NB4 (cell line): ENCODE data around the gene HNF1A.

ENCODE experiments used
- DNase-seq: peaks from one replicate; pipeline ENCODE4 v3.0.0; 2010; ENCODE audit warnings: low read depth
- H3K4me3 ChIP-seq: one replicate; pipeline ENCODE4 v1.5.1; 2011; ENCODE audit warnings: mild to moderate bottlenecking, low read depth, low read length, moderate library complexity
- MYC ChIP-seq: IDR thresholded peaks from 2 replicates; pipeline ENCODE4 v1.6.1; 2011; ENCODE audit warnings: low read depth, low read length
- POLR2A ChIP-seq: IDR thresholded peaks from 2 replicates; pipeline ENCODE4 v1.6.1; 2011; ENCODE audit warnings: mild to moderate bottlenecking; ENCODE audit not compliant: insufficient read length; ENCODE audit errors: extremely low read depth
- TF ChIP-seq, protein P1 (sequence below): IDR thresholded peaks from 2 replicates; pipeline ENCODE4 v1.6.1; 2011; ENCODE audit warnings: low read depth, low read length
- TF ChIP-seq, protein P2 (sequence below): IDR thresholded peaks from one replicate; pipeline ENCODE4 v1.5.1; 2012; ENCODE audit warnings: low read depth, low read length

The HNF1A gene

DNA sequence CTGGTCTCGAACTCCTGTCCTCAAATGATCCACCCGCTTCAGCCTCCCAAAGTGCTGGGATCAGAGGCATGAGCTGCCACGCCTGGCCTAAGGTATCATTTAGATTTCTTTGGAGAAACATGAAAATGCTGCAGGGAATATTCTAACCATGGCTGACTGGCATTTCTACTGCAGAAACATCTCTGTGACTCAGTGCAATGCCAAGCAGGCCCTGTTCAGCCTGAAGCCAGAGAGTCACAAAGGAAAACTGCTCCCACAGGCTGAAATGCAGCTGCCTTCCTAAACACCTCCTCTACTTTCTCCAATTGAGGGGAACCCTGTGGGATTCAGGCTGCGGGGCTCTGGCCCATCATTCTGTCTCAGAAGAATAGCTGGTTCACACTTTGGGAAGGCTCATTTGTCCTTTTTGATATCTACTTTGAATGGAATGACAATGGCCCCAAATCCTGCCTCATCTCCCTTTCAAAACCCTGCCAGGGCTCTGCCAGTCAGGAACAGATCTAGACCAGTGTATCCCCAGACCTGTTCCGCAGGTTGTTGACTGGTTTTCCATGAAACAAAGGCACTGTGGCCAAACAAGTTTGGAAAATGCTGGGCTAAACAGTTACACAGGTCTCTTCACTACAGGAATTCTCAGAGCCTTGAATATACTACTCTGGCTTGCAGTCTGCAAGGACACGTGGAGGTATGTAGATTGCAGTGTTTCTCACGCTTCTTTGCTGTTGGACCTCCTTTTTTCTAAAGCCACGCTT is 30.2 kb downstream of the HNF1A start:
- no peak overlapping the region for H3K4me3 ChIP-seq
- TF ChIP-seq, protein P1, sequence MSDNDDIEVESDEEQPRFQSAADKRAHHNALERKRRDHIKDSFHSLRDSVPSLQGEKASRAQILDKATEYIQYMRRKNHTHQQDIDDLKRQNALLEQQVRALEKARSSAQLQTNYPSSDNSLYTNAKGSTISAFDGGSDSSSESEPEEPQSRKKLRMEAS = no peak
- TF ChIP-seq MYC = no peak
- no peak for TF ChIP-seq POLR2A
- no peak for DNase-seq

DNA sequence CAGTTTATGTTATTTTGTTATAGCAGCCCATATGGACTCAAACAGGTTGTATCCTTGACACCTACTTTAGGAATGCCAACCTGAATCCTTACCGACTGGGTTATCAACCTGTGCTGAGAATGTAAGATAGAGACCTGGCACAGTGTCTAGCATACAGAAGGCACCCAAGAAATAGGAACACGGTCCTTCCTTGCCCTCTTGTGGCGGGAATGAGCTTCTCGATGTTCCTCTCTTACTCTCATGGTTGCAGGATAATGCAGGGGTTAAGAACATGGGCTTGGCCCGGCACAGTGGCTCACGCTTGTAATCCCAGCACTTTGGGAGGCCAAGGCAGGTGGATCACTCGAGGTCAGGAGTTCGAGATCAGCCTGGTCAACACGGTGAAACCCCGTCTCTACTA is 31.4 kb downstream of the HNF1A start:
- DNase-seq = peak; percentile 60
- H3K4me3 ChIP-seq = no peak overlapping the region
- TF ChIP-seq MYC = no peak
- TF ChIP-seq, protein P2, sequence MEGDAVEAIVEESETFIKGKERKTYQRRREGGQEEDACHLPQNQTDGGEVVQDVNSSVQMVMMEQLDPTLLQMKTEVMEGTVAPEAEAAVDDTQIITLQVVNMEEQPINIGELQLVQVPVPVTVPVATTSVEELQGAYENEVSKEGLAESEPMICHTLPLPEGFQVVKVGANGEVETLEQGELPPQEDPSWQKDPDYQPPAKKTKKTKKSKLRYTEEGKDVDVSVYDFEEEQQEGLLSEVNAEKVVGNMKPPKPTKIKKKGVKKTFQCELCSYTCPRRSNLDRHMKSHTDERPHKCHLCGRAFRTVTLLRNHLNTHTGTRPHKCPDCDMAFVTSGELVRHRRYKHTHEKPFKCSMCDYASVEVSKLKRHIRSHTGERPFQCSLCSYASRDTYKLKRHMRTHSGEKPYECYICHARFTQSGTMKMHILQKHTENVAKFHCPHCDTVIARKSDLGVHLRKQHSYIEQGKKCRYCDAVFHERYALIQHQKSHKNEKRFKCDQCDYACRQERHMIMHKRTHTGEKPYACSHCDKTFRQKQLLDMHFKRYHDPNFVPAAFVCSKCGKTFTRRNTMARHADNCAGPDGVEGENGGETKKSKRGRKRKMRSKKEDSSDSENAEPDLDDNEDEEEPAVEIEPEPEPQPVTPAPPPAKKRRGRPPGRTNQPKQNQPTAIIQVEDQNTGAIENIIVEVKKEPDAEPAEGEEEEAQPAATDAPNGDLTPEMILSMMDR = peak; percentile 56

DNA sequence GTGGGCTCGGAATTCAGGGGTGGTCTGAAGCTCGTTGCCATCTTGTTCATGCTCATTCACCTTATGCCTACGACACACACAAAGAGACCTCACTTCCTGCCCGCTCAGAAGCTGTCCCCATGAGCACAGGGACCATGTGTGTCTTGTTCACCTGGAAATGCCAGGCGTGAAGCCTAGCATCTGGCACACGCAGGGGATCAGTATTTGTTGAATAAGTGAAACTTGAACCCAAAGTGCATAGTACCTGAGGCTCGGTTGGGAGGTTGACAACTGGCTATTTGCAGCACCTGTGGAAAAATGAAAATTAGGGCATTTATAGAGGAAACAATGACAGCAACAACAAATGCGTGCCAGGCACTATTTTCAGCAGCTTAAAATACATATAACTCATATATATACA is 32.5 kb downstream of the HNF1A start:
- no peak for DNase-seq
- no peak overlapping the region for H3K4me3 ChIP-seq
- TF ChIP-seq POLR2A = no peak
- TF ChIP-seq, protein P1 = no peak
- TF ChIP-seq, protein P2 = no peak

DNA sequence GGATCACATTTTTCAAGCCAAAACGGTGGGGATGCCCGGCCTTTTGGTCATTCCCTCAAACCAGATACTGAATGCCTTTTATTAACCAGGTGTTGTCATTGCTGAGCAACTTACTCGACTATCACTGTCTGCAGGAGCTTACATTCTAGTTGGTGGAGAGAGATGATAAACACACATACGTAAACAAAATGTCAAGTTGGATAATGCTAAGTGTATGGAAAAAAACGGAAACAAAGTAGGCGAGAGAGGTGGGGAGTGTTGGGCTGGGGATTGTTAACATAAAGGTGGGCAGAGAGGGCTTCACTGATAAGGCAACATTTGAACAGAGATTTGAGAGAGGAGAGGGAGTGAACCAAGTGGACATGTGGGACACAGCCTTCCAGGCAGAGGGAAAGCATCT is 33.5 kb downstream of the HNF1A start:
- TF ChIP-seq, protein P1 = no peak
- TF ChIP-seq, protein P2 = no peak
- TF ChIP-seq MYC = no peak
- no peak for TF ChIP-seq POLR2A
- H3K4me3 ChIP-seq = no peak overlapping the region
- no peak for DNase-seq

DNA sequence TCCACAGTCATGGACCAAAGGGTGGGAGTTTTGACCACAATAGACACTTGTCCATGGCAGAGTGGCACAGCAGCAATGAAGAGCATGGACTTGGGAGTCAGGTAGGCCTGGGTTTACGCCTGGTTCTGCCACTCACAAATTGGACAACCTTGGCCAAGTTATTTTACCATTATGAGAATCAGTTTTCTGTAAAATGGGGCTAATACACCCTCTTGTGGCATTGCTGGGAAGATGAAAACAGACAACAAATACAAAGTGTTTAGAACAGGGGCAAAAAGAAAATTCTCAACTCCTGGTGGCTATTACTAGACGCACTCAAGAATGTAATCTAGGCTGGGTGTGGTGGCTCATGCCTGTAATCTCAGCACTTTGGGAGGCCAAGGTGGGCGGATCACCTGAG is 35.4 kb downstream of the HNF1A start:
- TF ChIP-seq, protein P1 = no peak
- TF ChIP-seq MYC (no peak), POLR2A (no peak)
- TF ChIP-seq, protein P2 = no peak

DNA sequence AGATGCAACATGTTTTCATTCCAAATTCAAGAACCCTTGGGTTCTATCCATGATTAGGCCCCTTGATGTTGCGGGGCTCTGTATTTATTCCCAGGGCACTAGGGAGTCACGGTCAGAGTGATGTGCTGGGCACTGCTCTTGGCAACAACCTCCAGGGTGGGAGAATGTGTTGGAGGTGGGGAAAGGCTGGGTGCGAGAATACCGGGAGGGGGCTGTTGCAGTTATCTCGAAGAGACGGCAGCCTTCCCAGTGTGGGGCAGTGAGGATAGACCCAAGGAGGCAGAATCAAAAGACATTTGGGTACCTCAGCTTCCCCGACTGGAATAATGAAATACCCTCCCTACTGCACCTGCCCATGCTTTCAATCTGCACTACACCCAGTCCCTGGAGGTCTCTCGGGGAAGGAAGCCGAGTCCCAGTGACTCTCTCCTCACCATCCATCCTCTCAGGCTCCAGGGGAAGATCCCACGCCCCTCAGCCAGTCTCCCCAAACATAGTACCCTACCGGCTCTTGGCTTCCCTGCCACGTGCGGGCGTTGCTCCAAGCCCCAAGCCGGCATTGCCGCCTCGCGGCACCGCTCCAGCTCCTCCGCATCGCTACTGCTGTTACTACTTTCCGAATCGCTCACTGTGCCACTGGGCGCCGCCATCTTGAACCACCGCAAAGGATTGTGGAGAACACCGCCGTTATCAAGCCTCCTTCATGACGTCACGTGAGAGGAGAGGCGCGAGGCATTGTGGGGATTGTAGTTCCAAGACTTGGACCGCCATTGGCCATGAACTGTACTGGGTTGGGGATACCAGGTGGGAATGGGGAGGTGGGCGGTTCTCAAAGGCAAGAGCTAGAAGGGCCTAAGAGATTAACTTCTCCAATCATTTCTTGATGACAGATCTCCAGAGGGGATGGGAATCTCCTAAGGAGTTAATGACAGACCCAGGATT is 37.8 kb downstream of the HNF1A start, which contains the start of gene C12orf43:
Gene C12orf43 (minus strand): TSS at position 663 of the 942 bp plus-strand sequence. CDS start 13 bp downstream, at position 650.
- H3K4me3 ChIP-seq = peak within 1 kb of the TSS; percentile 84
- peak; percentile 96 for DNase-seq
- peak; percentile 52 for TF ChIP-seq POLR2A
- TF ChIP-seq, protein P2 = no peak
- TF ChIP-seq, protein P1 = peak; percentile 88
- TF ChIP-seq MYC = peak; percentile 72

More for the DNA sequence above, 35.4 kb downstream of the HNF1A start:
- no peak overlapping the region for H3K4me3 ChIP-seq
- DNase-seq = no peak
